ENCODE measurements around the gene DOLPP1. TPM values are rescaled to one million over a fixed set of nuclear protein-coding genes. Genes with fewer than 3 reads are reported as not detected.

Gene DOLPP1
- polyA plus RNA-seq, 1 experiment, result 17.6 TPM

- H3K4me3 ChIP-seq (ENCODE audit: low read depth, low read length), result no peak overlapping the region
- peaks cover 7% of the 10 kb centered on the region for H3K36me3 ChIP-seq (ENCODE audit: control insufficient read depth, insufficient read depth, low read length)
- TF ChIP-seq, protein P1, sequence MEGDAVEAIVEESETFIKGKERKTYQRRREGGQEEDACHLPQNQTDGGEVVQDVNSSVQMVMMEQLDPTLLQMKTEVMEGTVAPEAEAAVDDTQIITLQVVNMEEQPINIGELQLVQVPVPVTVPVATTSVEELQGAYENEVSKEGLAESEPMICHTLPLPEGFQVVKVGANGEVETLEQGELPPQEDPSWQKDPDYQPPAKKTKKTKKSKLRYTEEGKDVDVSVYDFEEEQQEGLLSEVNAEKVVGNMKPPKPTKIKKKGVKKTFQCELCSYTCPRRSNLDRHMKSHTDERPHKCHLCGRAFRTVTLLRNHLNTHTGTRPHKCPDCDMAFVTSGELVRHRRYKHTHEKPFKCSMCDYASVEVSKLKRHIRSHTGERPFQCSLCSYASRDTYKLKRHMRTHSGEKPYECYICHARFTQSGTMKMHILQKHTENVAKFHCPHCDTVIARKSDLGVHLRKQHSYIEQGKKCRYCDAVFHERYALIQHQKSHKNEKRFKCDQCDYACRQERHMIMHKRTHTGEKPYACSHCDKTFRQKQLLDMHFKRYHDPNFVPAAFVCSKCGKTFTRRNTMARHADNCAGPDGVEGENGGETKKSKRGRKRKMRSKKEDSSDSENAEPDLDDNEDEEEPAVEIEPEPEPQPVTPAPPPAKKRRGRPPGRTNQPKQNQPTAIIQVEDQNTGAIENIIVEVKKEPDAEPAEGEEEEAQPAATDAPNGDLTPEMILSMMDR (IDR thresholded peaks at IDR 0.05; ENCODE audit: insufficient read depth, low read depth, low read length), result no peak
- ChIA-PET POLR2A (no interaction called here), CTCF (interaction anchor here (1.4 to 16.9 kb wide), 18 partner anchors 8 to 647 kb away, joined by 3 to 335 read pairs (median 10); partner anchors contain the start of genes C9orf50, IER5L and NTMT1)
- no peak for DNase-seq (ENCODE audit: low read depth)
- H3K27me3 ChIP-seq (ENCODE audit: control insufficient read depth, insufficient read depth, low read length), result no peaks in the 10 kb centered on the region
These were observed 56.6 kb downstream of the DOLPP1 start for GRCh38 chr9:129137292-129138143.

DNA sequence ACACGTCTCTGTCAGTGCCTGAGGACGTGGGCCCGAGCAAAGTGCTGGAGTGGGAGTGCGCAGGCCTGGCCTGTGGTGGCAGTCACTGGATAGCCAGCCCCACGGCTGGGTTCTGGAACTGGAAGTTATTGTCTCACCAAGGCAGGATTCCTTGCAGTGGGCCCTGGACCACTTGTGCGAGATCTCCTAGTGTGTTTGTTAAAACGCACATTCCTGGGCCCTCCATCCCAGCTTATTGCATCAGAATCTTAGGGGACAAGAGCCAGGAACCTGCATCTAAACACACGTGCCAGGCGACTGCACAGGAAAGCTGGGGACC, 57.2 kb downstream of the DOLPP1 start:
- DNase-seq (ENCODE audit: low read depth), result no peak
- CTCF ChIA-PET, result interaction anchor here (0.6 to 16.9 kb wide), 23 partner anchors 8 to 646 kb away, joined by 3 to 335 read pairs (median 8); partner anchors contain the start of genes C9orf50, IER5L and NTMT1
- H3K36me3 ChIP-seq (ENCODE audit: control insufficient read depth, insufficient read depth, low read length), result peaks cover 9% of the 10 kb centered on the region
- no peaks in the 10 kb centered on the region for H3K27me3 ChIP-seq (ENCODE audit: control insufficient read depth, insufficient read depth, low read length)
- POLR2A ChIA-PET, result interaction anchor here (2.1 kb wide), 1 partner anchor 37 kb away, joined by 16 read pairs; no protein-coding TSS in a partner anchor
- TF ChIP-seq, protein P1 (IDR thresholded peaks at IDR 0.05; ENCODE audit: insufficient read depth, low read depth, low read length), result no peak
- no peak overlapping the region for H3K4me3 ChIP-seq (ENCODE audit: low read depth, low read length)

DNA sequence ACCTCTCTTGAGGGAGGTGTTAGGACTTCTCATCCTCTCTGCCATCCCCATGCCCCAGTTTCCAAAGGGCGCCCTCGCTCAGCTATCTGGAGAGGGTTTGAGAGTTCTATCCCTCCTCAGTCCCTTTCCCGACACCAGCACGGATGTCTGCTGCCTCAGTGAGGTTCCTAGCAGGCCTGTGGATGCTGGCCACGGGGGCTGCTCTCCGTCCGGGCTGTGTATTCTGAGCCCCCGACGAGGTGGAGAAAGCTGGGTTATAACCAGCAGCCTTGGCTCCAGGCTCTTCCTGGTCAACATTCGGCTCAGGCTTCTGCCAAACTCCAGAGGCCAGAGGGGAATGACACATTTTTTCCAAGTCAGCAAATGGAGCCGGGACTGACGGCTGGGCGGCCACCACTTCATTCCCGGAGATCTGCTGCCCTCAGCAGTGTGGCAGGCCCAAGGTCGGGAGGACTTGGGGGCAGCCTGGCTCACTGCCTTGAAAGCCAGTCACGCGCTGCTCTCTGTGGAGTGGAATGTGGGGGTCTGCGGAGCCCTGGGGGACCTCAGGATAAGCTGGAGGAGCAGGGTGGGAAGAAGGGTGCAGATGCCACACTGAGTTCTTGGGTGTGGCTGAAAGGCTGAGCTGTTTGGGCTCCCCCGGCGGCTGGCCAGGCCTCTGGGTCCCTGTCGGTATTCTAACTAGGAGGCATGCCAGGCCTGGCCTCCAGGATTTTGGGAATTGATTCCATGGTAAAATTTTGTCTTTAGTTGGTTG, 57.7 kb downstream of the DOLPP1 start:
- POLR2A ChIA-PET, result interaction anchor here (0.6 to 2.1 kb wide), 2 partner anchors 36 to 353 kb away, joined by 4 to 16 read pairs; no protein-coding TSS in a partner anchor
- no peak overlapping the region for H3K4me3 ChIP-seq (ENCODE audit: low read depth, low read length)
- CTCF ChIA-PET, result interaction anchor here (0.6 to 16.9 kb wide), 45 partner anchors 9 to 645 kb away, joined by 3 to 335 read pairs (median 4); partner anchors contain the start of genes ASB6, C9orf50, IER5L and NTMT1
- H3K36me3 ChIP-seq (ENCODE audit: control insufficient read depth, insufficient read depth, low read length), result peaks cover 14% of the 10 kb centered on the region
- H3K27me3 ChIP-seq (ENCODE audit: control insufficient read depth, insufficient read depth, low read length), result no peaks in the 10 kb centered on the region
- TF ChIP-seq, protein P1 (IDR thresholded peaks at IDR 0.05; ENCODE audit: insufficient read depth, low read depth, low read length), result no peak
- DNase-seq (ENCODE audit: low read depth), result no peak

DNA sequence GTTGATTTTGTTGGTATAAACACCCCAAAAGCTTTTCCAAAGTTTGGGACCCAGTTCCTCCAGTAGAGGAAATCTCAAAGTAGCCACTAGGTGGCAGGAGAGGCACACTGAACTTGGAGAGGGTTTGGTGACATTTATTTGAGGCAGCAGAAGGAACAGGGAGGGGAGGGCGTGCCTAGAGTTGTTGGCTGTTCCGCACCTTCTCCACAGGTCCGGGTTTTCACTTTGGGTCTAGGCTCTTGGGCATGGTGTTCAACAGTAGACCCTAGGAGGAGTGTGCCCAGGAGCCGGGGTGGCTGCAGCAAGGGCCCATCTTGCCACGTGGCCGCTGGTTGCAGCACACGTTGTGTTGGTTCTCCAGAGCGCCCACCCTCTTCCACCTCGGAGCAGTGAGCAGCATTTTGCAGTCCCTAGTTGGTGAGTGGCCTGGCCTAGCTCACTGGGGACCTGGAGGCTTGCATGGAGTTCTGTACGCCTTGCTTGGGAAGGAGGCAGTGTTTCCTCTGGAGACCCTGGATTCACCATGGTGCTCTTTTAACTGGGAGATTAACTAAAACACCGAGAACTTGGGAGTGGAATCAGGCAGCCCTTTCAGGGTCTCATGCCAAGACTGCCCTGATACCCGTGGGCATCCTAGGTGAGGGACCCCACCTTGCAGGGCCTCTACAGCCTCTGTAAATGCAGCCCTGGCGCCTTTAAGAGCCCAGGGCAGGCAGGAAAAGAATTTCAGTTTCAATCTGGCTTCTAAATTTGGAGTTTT, 58.5 kb downstream of the DOLPP1 start:
- POLR2A ChIA-PET, result interaction anchor here (0.6 to 2.1 kb wide), 7 partner anchors 34 to 357 kb away, joined by 3 to 16 read pairs (median 5); no protein-coding TSS in a partner anchor
- TF ChIP-seq, protein P1 (IDR thresholded peaks at IDR 0.05; ENCODE audit: insufficient read depth, low read depth, low read length), result peak; percentile 81
- Histone ChIP-seq H3K36me3 (ENCODE audit: control insufficient read depth, insufficient read depth, low read length) (peaks cover 18% of the 10 kb centered on the region), H3K27me3 (ENCODE audit: control insufficient read depth, insufficient read depth, low read length) (no peaks in the 10 kb centered on the region), H3K4me3 (ENCODE audit: low read depth, low read length) (peak overlapping the region; percentile 44)
- DNase-seq (ENCODE audit: low read depth), result no peak
- CTCF ChIA-PET, result interaction anchor here (0.5 to 16.9 kb wide), 54 partner anchors 8 to 645 kb away, joined by 3 to 335 read pairs (median 4); partner anchors contain the start of genes ASB6, C9orf50, IER5L and NTMT1
